H9 (cell line): ENCODE results near the gene FAM20A. TPM values are rescaled to one million over a fixed set of nuclear protein-coding genes. Genes with fewer than 3 reads are reported as not detected.

ENCODE experiments used
- DNase-seq: peaks from one replicate; pipeline ENCODE4 v3.0.0-alpha.2; 2017
- H2AFZ ChIP-seq: one replicate; pipeline ENCODE4 v1.6.1; 2013; ENCODE audit warnings: mild to moderate bottlenecking, low read length, control low read depth, moderate library complexity
- H2AK5ac ChIP-seq: 2 replicates; pipeline ENCODE4 v1.6.1; 2013; ENCODE audit warnings: low read length, control low read depth, mixed read lengths; ENCODE audit not compliant: insufficient read length
- H2BK120ac ChIP-seq: one replicate; pipeline ENCODE4 v1.6.1; 2013; ENCODE audit warnings: low read depth, mild to moderate bottlenecking, low read length, control low read depth, inconsistent platforms; ENCODE audit not compliant: poor library complexity, severe bottlenecking
- H2BK12ac ChIP-seq: 2 replicates; pipeline ENCODE4 v1.6.1; 2013; ENCODE audit warnings: low read length, control low read depth, mixed read lengths, low read depth; ENCODE audit not compliant: insufficient read length
- H2BK15ac ChIP-seq: 2 replicates; pipeline ENCODE4 v1.6.1; 2013; ENCODE audit warnings: low read depth, low read length, control low read depth
- H2BK20ac ChIP-seq: one replicate; pipeline ENCODE4 v1.6.1; 2013; ENCODE audit warnings: low read depth, mild to moderate bottlenecking, low read length, control low read depth, inconsistent platforms; ENCODE audit not compliant: poor library complexity, severe bottlenecking
- H2BK5ac ChIP-seq: 2 replicates; pipeline ENCODE4 v1.6.1; 2013; ENCODE audit warnings: low read length, control low read depth, mixed read lengths; ENCODE audit not compliant: insufficient read length
- H3K14ac ChIP-seq: 2 replicates; pipeline ENCODE4 v1.6.1; 2013; ENCODE audit warnings: low read length, control low read depth; ENCODE audit not compliant: insufficient read depth
- H3K18ac ChIP-seq: 2 replicates; pipeline ENCODE4 v1.6.1; 2013; ENCODE audit warnings: low read depth, mild to moderate bottlenecking, mixed read lengths, low read length, control low read depth; ENCODE audit not compliant: insufficient read length
- H3K23ac ChIP-seq: 2 replicates; pipeline ENCODE4 v1.6.1; 2013; ENCODE audit warnings: low read length, control low read depth, mixed read lengths, low read depth; ENCODE audit not compliant: insufficient read length
- H3K23me2 ChIP-seq: 2 replicates; pipeline ENCODE4 v1.6.1; 2013; ENCODE audit warnings: low read depth, mild to moderate bottlenecking, mixed read lengths, low read length, control low read depth; ENCODE audit not compliant: insufficient read length, poor library complexity, severe bottlenecking
- H3K27ac ChIP-seq: 2 replicates; pipeline ENCODE4 v1.5.1; 2013; ENCODE audit warnings: low read length, control low read depth, mixed read lengths, low read depth; ENCODE audit not compliant: insufficient read length
- H3K27me3 ChIP-seq: 2 replicates; pipeline ENCODE4 v1.6.1; 2013; ENCODE audit warnings: low read length, control low read depth, inconsistent platforms; ENCODE audit not compliant: insufficient read depth
- H3K4ac ChIP-seq: 2 replicates; pipeline ENCODE4 v1.6.1; 2013; ENCODE audit warnings: low read depth, mild to moderate bottlenecking, control low read depth, inconsistent platforms, low read length, moderate library complexity
- H3K4me1 ChIP-seq: 2 replicates; pipeline ENCODE4 v1.6.1; 2013; ENCODE audit warnings: low read length, control low read depth, inconsistent platforms; ENCODE audit not compliant: insufficient read depth
- H3K4me2 ChIP-seq: 2 replicates; pipeline ENCODE4 v1.6.1; 2013; ENCODE audit warnings: low read length, control low read depth, mixed read lengths; ENCODE audit not compliant: insufficient read length, insufficient read depth
- H3K56ac ChIP-seq: 2 replicates; pipeline ENCODE4 v1.6.1; 2013; ENCODE audit warnings: low read depth, mild to moderate bottlenecking, mixed read lengths, low read length, control low read depth; ENCODE audit not compliant: insufficient read length
- H3K79me1 ChIP-seq: 2 replicates; pipeline ENCODE4 v1.6.1; 2013; ENCODE audit warnings: low read depth, mild to moderate bottlenecking, moderate library complexity, low read length, control low read depth, inconsistent platforms; ENCODE audit not compliant: insufficient read depth, poor library complexity, severe bottlenecking
- H3K79me2 ChIP-seq: 2 replicates; pipeline ENCODE4 v1.6.1; 2013; ENCODE audit warnings: low read length, control low read depth, inconsistent platforms; ENCODE audit not compliant: insufficient read depth
- H3K9ac ChIP-seq: 2 replicates; pipeline ENCODE4 v1.6.1; 2013; ENCODE audit warnings: low read length, control low read depth, mixed read lengths; ENCODE audit not compliant: insufficient read length; ENCODE audit errors: extremely low read depth
- H3K9me3 ChIP-seq: one replicate; pipeline ENCODE4 v1.6.1; 2013; ENCODE audit warnings: low read depth, low read length, inconsistent platforms; ENCODE audit not compliant: control insufficient read depth
- H3T11ph ChIP-seq: one replicate; pipeline ENCODE4 v1.6.1; 2013; ENCODE audit warnings: mild to moderate bottlenecking, low read length, control low read depth, inconsistent platforms
- H4K20me1 ChIP-seq: one replicate; pipeline ENCODE4 v1.6.1; 2013; ENCODE audit not compliant: control insufficient read depth, insufficient read length, insufficient read depth
- H4K5ac ChIP-seq: 2 replicates; pipeline ENCODE4 v1.6.1; 2013; ENCODE audit warnings: low read depth, mild to moderate bottlenecking, mixed read lengths, low read length, control low read depth; ENCODE audit not compliant: insufficient read length
- H4K8ac ChIP-seq: replicated peaks from 2 replicates; pipeline ENCODE4 v1.6.1; 2013; ENCODE audit warnings: low read length, control low read depth, mixed read lengths, low read depth; ENCODE audit not compliant: insufficient read length
- H4K91ac ChIP-seq: 2 replicates; pipeline ENCODE4 v1.6.1; 2013; ENCODE audit warnings: low read depth, mild to moderate bottlenecking, moderate library complexity, mixed read lengths, low read length, control low read depth; ENCODE audit not compliant: insufficient read length
- H3K27ac Mint-ChIP-seq, 3 experiments: 2 replicates in 2 of 3; 3 replicates in 1 of 3; pipeline ENCODE4 v1.8.0; 2020 to 2021; ENCODE audit warnings: mixed read lengths in 3 of 3, mild to moderate bottlenecking in 1 of 3, moderate library complexity in 1 of 3
- H3K27me3 Mint-ChIP-seq: 2 replicates; pipeline ENCODE4 v1.8.0; 2021; ENCODE audit warnings: low read depth, mild to moderate bottlenecking, moderate library complexity, mixed read lengths
- H3K36me3 Mint-ChIP-seq, 3 experiments: 2 replicates in 2 of 3; 3 replicates in 1 of 3; pipeline ENCODE4 v1.8.0; 2020 to 2021; ENCODE audit warnings: low read depth in 3 of 3, mixed read lengths in 3 of 3; ENCODE audit not compliant: insufficient read depth in 1 of 3
- H3K4me1 Mint-ChIP-seq, 2 experiments: 2 replicates each; pipeline ENCODE4 v1.8.0; 2020; ENCODE audit warnings: mixed read lengths in 2 of 2
- H3K4me3 Mint-ChIP-seq, 2 experiments: 2 replicates in 1 of 2; 3 replicates in 1 of 2; pipeline ENCODE4 v1.8.0; 2020 to 2021; ENCODE audit warnings: mild to moderate bottlenecking in 2 of 2, mixed read lengths in 2 of 2, moderate library complexity in 1 of 2
- H3K9me3 Mint-ChIP-seq, 2 experiments: 2 replicates in 1 of 2; 3 replicates in 1 of 2; pipeline ENCODE4 v1.8.0; 2020; ENCODE audit warnings: mild to moderate bottlenecking in 2 of 2, mixed read lengths in 2 of 2, moderate library complexity in 1 of 2
- WGBS: extraction: QIAGEN DNeasy Blood & Tissue Kit; methylation state at CpG from one replicate; pipeline ENCODE4 v1.1.7; 2013; ENCODE audit warnings: missing lambda C conversion rate, low lambda C conversion rate, mixed read lengths; ENCODE audit not compliant: insufficient read length; ENCODE audit errors: extremely low coverage; 5-methylcytosine and 5-hydroxymethylcytosine counted together
- total RNA-seq: library from RNA; stranded (reverse); gene quantifications from 2 replicates; pipeline ENCODE4 v1.2.1, GENCODE V29; 2021
- TF ChIP-seq, protein P1 (sequence below): fragments of 200-600 bp; sonication (generic); conservative IDR thresholded peaks from 3 replicates; pipeline ENCODE4 v1.8.0; 2021; ENCODE audit warnings: antibody characterized with exemption, mild to moderate bottlenecking

The FAM20A gene
- total RNA-seq, 1 experiment from 2014 or later = 34.4 TPM

DNA sequence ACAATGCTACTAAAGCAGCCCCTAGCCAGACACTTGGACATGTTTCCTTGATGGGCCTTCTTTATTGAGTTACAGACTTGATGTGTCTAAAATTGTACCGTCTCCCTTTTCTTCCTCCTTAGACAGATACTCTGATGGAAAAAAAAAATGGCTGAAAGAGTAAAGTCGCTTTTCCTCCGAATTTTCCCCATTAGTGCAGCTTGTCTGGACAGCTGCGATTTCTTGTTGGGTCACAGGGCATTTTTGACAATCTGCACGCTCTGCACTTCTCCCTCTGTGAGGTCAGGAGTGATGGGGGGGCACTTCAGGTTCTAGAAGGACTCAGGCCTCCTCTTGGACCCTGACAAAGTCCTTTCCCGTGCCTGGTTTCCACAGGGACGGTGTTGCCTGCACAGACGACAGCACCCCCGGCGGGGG, 89.9 kb downstream of the FAM20A start:
- Histone ChIP-seq H2BK12ac (no peak overlapping the region), H3K9ac (peak overlapping the region; percentile 70), H3K14ac (peak overlapping the region; percentile 78; the same call in 1 of the 2 replicates), H2AK5ac (no peak overlapping the region), H3K56ac (no peak overlapping the region), H3K23ac (no peak overlapping the region), H3K23me2 (peaks cover 9% of the 10 kb centered on the region), H2AFZ (peak overlapping the region; percentile 60), H4K5ac (no peak overlapping the region), H4K20me1 (no peaks in the 10 kb centered on the region), H3K4me2 (peak overlapping the region; percentile 60), H3K79me1 (peaks cover 3% of the 10 kb centered on the region), H4K91ac (no peak overlapping the region), H3K18ac (peak overlapping the region; percentile 75), H2BK120ac (no peak overlapping the region), H3K4me1 (no peaks in the 10 kb centered on the region; the same call in 1 of the 2 replicates), H3K9me3 (no peaks in the 10 kb centered on the region), H3T11ph (peak overlapping the region; percentile 20), H3K79me2 (peaks cover 16% of the 10 kb centered on the region; the same call in 1 of the 2 replicates), H4K8ac (no peak overlapping the region), H3K4ac (no peak overlapping the region), H3K27ac (no peak overlapping the region), H2BK5ac (no peak overlapping the region), H3K27me3 (no peaks in the 10 kb centered on the region), H2BK15ac (no peak overlapping the region), H2BK20ac (no peak overlapping the region)
- H3K27me3 Mint-ChIP-seq = no peaks in the 10 kb centered on the region
- no CpG with 5 or more reads among the region's 10 CpGs for WGBS
- H3K9me3 Mint-ChIP-seq = no peaks in the 10 kb centered on the region
- H3K4me3 Mint-ChIP-seq = peak overlapping the region; percentile 85 to 97
- peaks cover 42 to 52% of the 10 kb centered on the region in 2 experiments for H3K4me1 Mint-ChIP-seq
- H3K27ac Mint-ChIP-seq = peak overlapping the region in 2 of 3 experiments; percentile 85 to 93; a peak in 4 of 7 replicates
- TF ChIP-seq, protein P1, sequence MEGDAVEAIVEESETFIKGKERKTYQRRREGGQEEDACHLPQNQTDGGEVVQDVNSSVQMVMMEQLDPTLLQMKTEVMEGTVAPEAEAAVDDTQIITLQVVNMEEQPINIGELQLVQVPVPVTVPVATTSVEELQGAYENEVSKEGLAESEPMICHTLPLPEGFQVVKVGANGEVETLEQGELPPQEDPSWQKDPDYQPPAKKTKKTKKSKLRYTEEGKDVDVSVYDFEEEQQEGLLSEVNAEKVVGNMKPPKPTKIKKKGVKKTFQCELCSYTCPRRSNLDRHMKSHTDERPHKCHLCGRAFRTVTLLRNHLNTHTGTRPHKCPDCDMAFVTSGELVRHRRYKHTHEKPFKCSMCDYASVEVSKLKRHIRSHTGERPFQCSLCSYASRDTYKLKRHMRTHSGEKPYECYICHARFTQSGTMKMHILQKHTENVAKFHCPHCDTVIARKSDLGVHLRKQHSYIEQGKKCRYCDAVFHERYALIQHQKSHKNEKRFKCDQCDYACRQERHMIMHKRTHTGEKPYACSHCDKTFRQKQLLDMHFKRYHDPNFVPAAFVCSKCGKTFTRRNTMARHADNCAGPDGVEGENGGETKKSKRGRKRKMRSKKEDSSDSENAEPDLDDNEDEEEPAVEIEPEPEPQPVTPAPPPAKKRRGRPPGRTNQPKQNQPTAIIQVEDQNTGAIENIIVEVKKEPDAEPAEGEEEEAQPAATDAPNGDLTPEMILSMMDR = peak; percentile 29; the same call in 2 of the 3 replicates
- no peak for DNase-seq
- peaks cover 12 to 20% (median 18%) of the 10 kb centered on the region in 3 experiments for H3K36me3 Mint-ChIP-seq
